GM10847 (cell line): ENCODE results near the gene SEMA3B.

ENCODE experiments used
- POLR2A ChIP-seq: IDR thresholded peaks from 2 replicates; pipeline ENCODE4 v1.6.1; 2011; ENCODE audit not compliant: insufficient read length; ENCODE audit errors: extremely low read depth

Gene SEMA3B

DNA sequence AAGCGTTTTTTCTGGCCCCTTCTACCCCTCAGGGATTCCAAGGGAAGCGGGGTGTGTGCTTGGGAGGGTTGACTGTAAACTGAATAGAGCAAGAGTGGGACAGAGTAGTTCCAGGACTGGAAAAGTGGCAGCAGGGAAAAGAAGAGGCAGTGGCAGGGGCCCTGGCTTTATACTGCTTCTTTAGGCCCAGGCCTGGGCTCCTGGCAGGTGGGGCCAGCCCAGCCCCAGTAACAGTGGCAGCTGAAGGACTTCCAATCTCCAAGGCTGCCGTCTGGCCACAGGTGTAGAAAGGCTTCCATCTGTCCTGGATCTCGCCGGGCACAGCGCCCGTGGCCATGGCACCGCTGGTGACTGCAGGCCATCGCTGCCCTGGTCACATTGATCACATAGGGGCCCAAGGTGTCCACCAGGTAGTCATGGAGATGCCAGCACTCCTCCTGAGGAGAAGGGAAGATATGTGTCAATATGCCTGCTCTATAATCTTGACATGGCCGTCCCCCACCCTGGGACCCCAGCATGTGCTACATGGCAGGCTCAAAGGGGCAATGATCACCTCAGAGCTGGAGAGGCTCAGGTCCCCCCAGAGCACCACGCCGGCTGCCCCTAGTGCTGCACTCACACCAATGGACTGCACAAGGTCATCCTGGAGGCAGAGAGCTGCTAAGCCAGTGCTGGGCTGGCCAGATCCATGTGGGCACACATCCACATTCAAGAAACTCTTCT lies 24.3 kb downstream of the SEMA3B start:
- TF ChIP-seq POLR2A = no peak

DNA sequence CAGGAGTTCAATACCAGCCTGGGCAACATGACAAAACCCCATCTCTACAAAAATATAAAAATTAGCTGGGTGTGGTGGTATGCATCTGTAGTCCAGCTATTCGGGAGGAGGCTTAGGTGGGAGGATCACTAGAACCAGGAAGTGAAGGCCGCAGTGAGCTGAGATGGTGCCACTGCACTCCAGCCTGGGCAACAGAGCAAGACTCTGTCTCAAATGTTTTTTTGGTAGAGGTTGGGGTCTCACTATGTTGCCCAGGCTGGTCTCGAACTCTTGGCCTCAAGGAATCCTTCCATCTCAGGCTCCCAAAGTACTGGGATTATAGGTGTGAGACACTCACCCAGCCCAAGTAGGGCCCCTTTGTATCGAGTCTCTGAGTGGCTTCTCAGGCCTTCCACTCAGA lies 25.1 kb downstream of the SEMA3B start:
- TF ChIP-seq POLR2A = no peak

DNA sequence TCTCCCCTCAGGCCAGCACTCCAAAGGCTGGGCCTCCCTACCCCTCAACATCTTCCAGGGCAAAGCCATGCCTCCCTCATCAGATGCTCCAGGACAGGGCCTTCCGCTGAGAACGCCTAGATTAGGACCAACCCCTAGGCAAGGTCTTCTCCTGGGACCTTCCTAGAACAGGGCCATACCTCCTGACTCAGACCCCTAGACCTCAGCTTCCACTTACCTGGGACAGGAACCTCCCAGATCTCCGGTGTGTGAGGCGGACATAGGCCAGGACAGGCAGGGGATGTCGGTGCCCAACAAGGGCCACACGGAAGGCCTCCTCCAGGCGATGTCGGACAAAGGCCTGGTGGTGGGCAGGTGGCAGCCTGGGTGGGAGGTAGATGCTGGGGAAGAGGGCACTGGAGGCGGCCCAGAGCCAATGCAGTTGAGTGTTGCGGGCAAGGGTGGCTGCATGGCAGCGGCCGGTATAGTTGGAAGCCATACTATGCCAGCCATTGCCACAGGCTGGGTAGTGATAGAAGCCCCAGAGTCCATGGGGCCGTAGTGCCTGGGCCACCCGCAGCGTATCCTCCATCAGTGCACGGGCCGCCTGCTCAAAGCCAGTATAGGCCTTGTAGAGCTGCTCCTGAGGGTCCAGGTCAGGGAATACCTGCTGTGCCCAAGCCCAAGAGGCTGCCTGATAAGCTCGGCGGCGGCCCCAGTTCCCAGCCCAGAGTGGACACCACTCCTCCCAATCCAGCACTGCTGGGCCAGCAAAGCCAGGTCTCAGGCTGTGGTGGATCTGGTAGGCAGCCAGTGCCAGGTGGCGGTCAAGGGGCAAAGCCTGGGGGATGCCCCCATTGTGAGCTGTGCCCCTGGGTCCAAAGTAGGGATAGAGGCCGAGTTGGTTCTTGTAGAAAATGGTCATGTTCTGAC lies 25.8 kb downstream of the SEMA3B start:
- no peak for TF ChIP-seq POLR2A

DNA sequence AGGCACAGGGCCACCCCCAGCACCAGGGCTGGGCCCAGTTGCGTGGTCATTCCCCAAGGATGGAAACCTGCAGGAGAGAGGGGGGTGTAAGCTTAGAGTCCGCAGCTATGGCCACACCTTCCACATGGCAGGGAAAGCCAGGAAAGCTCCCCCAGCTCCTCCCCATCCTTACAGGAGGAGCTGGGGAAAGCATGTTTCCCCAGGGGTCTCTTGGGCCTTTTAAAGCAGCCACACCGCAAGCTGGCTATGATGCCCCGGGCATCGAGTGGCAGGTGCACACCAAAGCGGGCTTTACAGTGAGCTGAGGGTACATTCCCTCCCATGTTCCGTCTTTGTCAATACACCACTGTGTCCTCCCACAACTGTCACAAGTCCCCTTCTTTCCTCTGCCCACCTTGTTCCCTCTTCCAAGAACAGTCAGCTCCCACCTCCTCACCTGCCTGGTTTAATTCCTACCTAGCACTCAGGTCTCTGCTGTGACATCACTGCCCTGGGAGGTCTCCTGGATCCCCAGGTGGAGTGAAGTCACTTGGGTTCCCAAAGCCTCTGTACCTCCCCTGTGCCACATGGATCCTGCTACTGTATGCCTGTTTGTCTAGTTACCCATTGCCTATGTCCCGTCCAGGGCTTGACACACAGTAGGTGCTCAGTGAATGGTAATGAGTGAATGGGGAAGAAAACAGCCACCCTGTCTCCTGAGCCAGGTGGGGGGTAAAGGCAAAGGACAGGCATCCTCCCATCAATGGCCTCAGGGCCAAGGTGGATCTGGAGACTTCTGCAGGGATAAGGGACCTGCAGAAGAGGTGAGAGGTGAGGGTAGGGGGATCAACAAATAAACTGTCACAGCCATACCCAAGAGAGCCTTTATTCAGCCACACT lies 26.8 kb downstream of the SEMA3B start:
- no peak for TF ChIP-seq POLR2A

DNA sequence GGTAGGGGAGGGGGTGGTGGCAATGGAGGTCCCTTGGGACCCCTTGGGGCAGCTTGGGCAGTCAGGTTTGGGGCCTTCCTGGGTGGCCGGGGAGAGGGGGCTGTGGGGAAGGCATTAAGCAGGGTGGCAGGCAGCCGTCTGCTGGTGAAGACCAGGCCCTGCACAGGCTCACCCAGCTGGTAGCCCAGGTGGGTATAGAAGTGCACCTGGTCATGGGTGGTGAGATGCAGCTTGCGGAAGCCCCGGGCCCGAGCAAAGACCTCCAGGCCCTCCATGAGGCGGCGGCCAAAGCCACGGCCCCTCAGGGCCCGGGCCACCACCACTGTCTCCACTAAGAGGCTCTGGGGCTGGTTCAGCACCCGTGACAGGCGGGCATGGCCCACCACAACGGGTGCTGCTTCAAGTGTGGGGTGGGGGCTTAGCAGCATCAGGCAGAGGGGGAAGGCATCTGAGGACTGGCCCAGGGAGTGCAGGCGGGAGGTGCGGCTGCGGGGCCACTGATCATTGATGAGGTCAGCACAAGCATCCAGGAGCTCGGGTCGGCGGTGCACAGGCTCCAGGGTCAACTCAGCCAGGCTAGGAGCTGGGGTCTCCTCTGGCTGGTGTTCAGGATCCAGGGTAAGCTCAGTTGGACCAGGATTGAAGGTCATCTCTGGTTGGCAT lies 27.9 kb downstream of the SEMA3B start:
- TF ChIP-seq POLR2A = no peak

DNA sequence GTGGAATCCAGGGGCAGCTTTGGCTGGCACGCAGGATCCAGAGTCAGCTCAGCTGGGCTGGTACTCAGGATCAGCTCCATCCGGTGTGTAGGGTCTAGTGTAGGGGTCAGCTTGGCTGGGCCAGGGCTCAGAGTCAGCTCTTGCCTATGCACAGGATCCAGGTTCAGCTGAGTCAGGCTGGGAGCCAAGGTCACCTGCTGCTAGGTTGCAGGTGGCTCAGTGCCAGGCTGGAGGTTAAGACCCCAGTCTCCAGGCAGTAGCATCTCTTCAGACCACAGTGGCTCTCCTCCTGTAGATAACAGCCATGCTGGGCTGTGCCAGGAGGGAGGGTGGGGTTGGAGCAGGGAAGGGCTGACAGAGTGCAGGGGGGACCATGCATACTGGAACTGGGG lies 28.4 kb downstream of the SEMA3B start:
- TF ChIP-seq POLR2A = no peak

DNA sequence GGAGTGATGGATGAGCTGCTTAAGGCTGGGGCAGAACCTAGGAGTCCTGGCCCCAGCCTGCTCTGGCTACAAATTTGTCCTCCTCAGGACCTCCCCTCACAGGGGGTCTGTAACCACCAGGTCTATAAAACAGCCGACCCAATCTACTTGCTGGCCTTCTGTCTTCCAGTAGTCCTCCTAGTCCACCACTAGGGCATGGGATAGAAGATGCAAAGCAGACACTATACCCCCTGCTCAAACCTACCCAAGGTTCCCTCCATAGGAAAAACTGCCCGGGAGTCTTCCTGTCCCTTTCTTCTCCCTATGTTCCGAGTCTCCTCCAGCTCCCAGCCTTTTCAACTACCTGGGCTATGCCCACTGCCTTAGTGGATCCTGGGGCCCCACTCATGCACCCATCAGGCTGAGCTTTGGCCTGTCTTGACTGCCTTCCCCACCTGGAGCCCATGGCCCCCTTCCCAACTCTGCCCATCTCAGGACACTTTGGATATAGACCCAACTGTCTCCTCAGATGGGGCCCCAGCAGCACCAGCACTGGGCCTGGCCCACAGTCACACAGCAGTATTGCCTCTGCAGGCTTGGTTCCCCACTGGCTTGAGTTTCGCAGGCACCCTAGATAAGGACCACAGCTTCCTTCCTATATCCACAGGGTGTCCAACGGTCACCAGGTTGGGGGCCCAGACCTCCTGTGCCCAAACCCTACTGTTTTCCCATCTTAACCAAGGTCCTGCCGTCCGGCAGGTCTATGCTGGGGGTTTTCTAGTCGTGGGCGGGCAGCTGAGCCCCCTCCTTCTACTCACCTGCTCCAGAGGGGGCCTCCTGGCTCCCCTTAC lies 29.2 kb downstream of the SEMA3B start:
- TF ChIP-seq POLR2A = no peak

DNA sequence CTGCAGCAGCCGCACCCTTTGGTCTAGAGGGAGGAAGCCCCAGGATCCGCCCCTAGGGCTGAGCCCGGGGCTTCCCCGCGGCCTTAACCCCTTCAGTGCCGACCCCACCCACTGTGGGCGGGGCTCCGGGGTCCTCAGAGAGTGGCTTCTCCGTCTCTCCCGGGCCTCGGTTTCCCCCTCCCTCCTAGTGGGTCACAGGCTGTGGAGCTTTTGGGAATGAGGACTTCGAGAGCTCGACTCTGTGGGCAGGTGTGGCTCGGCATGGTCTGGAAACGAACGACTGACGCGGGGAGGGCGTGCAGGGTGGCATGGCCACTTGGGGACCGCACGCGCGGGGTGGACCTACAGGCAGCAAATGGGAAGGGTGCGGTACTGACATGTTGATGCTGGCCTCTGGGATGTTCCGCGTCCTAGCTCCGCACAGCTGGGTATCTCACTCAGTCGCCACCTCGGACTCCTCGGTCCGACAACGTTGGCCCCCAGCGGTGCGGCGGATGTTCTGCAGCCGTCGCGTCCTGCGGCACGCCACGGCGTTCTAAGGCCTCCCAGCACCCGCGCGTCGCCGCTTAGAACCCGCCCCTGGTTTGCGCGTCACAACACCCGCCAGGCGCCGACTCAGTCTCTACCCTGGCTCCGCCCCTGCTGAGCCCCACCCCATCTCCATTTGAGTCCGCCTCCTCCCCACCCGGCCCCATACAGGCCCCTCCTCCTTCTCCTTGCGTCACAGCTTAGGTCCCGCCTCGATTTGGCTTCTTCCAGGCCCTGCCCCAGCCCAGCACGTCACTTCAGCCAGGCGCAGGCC lies 30.1 kb downstream of the SEMA3B start, which contains the start of the genes HYAL3 and NAA80:
Gene HYAL3, minus strand, starts transcription at position 570 of the 802 bp plus-strand sequence. CDS start 3,803 bp downstream, outside the sequence.
Gene NAA80, minus strand, starts transcription at position 570 of the 802 bp plus-strand sequence. CDS start 1,942 bp downstream, outside the sequence.
- TF ChIP-seq POLR2A = peak; percentile 95

DNA sequence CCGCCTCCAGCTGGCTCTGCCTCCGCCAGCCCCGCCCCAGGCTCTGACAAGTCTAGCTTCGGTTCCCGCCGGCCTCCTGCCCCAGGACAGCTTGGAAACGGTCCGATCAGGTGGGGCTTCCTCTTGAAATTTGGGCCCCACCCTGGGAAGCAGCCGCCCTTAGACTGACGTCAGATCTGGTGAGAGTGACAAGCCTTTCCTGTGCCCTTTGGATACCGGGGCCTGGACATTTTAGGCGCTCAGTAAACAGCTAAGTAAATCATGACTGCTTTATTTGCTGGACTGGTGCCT lies 30.6 kb downstream of the SEMA3B start:
- TF ChIP-seq POLR2A = no peak

DNA sequence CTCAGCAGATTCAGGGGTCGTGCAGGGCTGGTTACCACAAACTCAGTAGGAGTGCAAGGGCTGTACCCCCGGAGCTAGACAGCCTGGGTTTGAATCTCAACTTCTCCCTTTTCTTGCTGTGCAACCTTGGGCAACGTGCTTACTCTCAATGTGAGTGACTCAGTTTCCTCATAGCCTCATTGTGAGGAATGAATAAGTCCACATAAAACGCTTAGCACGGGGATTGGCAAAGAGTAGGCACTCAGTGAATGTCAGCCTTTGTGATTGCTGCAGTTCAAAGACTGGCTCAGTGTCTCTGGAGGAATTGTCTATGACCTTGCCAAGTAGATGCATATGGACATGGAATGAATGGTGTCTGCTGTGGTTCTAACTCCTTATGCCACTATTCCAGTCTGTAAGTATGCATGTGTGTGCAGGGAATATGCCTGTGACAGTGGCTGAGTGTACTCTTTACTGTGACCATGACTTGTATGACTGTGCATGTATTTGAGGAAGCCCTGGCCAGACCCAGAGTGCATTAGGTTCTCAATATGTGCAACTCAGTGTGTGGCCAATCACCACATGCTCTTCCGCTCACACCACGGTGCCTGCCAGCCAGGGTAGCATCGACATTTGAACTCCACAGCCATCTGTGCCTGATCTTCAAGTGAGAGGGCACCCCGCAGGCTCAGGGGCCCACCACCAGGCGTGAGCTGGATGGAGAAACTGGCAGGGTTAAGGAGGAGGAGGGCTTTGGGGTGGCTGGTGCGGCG lies 31.2 kb downstream of the SEMA3B start:
- TF ChIP-seq POLR2A = no peak

DNA sequence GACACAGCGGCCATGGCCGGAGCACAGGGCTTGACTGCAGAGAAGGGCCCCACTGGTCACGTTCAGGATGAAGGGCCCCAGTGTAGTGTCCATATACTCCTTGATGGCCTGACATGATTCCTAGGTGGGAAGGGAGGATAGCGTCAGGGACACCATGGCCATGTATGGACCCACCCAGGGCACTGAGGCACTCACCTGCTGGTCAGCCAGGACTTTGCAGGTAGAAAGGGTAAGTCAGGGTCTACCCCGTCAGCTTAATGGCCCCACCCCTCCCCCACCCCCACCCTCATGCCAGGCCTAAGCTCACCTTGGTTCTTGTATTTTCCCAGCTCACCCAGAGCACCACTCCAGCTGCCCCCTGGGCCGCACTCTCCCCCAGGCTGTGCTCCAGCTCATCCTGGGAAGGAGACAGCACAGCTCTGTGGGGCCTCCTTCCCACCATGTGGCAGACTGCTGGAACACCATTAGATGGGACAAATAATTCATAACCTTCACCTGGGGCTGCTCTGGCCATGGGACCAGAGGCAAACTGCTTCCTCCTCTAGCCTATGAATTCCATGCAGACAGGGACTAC lies 31.8 kb downstream of the SEMA3B start:
- TF ChIP-seq POLR2A = no peak
